H1 (cell line): Measurements from ENCODE around the gene MICALL1. TPM values are rescaled to one million over a fixed set of nuclear protein-coding genes. Genes with fewer than 3 reads are reported as not detected.

ENCODE experiments used
- ASH2L ChIP-seq: fragments of 200-600, 300-600 bp; sonication (generic); IDR thresholded peaks from one replicate; pipeline ENCODE4 v1.7.1; 2017; ENCODE audit warnings: low read length
- BCL11A ChIP-seq, 2 experiments: IDR thresholded peaks; one replicate each; pipeline ENCODE4 v1.6.1; 2011; ENCODE audit warnings: low read depth in 2 of 2, low read length in 2 of 2, mild to moderate bottlenecking in 2 of 2
- CEBPB ChIP-seq: IDR thresholded peaks from 2 replicates; pipeline ENCODE4 v1.6.1; 2012; ENCODE audit warnings: low read depth, low read length
- GABPA ChIP-seq: IDR thresholded peaks from 2 replicates; pipeline ENCODE4 v1.6.1; 2011; ENCODE audit warnings: mild to moderate bottlenecking, low read length, moderate library complexity, borderline replicate concordance; ENCODE audit not compliant: insufficient read depth
- HDAC2 ChIP-seq, 2 experiments: fragments of 300-600 bp in 1 of 2; sonication (generic) in 1 of 2; IDR thresholded peaks; 2 replicates each; pipeline ENCODE4 v1.6.1; 2011 to 2012; ENCODE audit warnings: low read depth in 2 of 2, low read length in 2 of 2, mild to moderate bottlenecking in 2 of 2, moderate library complexity in 2 of 2, borderline replicate concordance in 1 of 2, inconsistent platforms in 1 of 2
- SIX5 ChIP-seq: IDR thresholded peaks from 2 replicates; pipeline ENCODE4 v1.6.1; 2011; ENCODE audit warnings: mild to moderate bottlenecking, low read depth, low read length
- ZNF274 ChIP-seq: IDR thresholded peaks from 2 replicates; pipeline ENCODE4 v1.7.0; 2012; ENCODE audit warnings: low read length, borderline replicate concordance; ENCODE audit errors: extremely low read depth
- polyA plus RNA-seq, 7 experiments: library from polyadenylated mRNA; depleted of rRNA in 3 of 7; stranded (reverse) in 5 of 7; unstranded in 2 of 7; fragments of >200 nt in 5 of 7; fragments of 200-250 nt in 2 of 7; gene quantifications; 1 replicate in 5 of 7; 2 replicates in 1 of 7; 4 replicates in 1 of 7; pipeline versions ENCODE4 v1.2.1 to v1.2.3, GENCODE V29; 2011 to 2013; ENCODE audit warnings: missing spikeins in 2 of 7, mixed read lengths in 2 of 7
- total RNA-seq: library from RNA; stranded (reverse); fragmentation: NEBNext Ultra II Directional; extraction: Animal tissue kit (Norgen Biotek cat#: 25700); gene quantifications from 2 replicates; pipeline ENCODE4 v1.2.1, GENCODE V29; 2021
- TF ChIP-seq, protein P1 (sequence below): IDR thresholded peaks from 2 replicates; pipeline ENCODE4 v1.6.1; 2012; ENCODE audit warnings: inconsistent platforms

The MICALL1 gene
- total and polyA plus RNA-seq, 2 of the 8 experiments (the other 6 are each of a cell fraction or from before 2014, with no cell fraction given), result 17.7 to 32.1 TPM

DNA sequence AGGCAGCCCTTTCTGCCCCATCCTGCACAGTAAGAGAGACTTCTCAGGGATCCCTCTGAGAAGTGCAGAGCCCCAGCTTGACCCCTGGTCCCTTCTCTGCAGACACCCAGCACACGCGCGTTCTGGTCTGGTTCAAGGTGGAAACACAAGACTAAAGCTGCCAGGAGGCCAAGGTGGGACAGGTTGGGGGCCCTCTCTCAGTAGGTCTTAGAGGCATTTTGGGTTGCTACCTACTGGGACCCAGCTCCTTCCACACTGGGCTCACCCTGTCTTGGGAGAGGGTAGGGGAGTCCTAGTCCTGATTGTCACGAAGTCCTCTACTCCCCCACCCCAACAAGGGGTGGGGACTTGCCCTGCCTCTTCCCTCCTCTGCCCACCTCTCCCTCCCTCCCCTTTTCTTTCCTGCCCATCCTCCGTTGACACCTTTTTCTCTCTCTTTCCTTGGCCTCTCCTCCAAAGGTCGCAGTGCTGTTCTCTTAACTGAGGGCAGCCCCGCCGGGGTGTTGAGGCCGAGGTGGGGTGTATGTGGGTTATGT lies 79.0 kb downstream of the MICALL1 start (continued):
- no peak for TF ChIP-seq BCL11A (IDR thresholded peaks at IDR 0.05; ENCODE audit: low read depth in 2 of 2, low read length in 2 of 2)
- no peak for TF ChIP-seq ZNF274
- TF ChIP-seq, protein P1, sequence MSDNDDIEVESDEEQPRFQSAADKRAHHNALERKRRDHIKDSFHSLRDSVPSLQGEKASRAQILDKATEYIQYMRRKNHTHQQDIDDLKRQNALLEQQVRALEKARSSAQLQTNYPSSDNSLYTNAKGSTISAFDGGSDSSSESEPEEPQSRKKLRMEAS, result no peak
- TF ChIP-seq SIX5, result no peak
- no peak for TF ChIP-seq GABPA
- TF ChIP-seq ASH2L, result no peak
- TF ChIP-seq HDAC2 (IDR thresholded peaks at IDR 0.05; ENCODE audit: borderline replicate concordance in 1 of 2, low read depth in 2 of 2, low read length in 2 of 2), result no peak
- TF ChIP-seq CEBPB, result no peak
